Nucleus accumbens (tissue), 56 donors: ENCODE results near the gene CRK.
A peak's percentile ranks its signal among the peaks of the same experiment; 100 is the strongest.

ENCODE experiments used
- DNase-seq, 56 donors: peaks; one replicate each; lab custom pipeline; 2025; lab: John Stamatoyannopoulos, UW

CRK gene

DNA sequence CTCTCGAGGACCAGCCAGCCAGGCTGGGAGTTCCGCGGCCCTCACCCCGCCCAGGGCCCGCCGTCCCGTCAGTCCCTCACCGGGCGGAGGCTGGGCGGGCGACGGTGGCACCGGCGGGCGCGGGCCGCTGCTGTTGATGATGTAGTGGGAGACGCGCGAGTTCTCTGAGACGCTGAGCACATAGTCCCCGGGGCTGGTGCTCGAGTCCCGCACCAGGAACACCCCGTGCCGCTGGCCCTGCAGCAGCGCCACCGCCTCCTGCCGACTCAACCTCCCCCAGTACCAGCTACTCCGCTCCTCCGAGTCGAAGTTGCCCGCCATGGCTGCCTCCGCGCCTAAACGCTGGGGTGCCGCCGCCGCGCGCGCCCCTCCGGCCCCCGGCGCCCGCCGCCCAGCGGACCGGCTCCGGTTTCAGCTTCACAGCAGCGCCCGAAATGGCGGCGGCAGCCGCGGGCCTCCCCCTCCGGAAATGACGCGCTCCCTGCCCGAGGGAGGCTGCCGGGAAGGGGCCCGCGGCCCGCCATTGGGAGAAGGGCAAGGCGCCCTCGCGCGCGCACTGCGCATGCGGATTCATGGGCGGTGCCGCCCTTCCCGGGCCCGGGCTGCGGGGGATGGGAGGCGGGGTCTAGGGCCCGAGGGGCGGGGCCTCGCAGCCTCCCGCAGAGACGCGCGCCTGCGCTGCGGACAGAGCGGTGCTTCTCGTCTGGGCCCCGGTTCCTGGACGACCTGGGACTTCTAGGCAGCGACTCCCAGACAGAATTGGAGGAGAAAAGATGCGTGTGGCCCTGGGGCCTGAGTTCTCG, at the start of gene CRK:
CRK (minus strand) TSS at position 436 of the 803 bp plus-strand sequence; CDS start at position 321, 115 bp downstream.
- DNase-seq, result peak in 55 of 56 donors; percentile 59 to 99 (median 94)

GRCh38 chr17:1505586-1505985, 49.6 kb upstream of the CRK start:
- DNase-seq, result no peak

DNA sequence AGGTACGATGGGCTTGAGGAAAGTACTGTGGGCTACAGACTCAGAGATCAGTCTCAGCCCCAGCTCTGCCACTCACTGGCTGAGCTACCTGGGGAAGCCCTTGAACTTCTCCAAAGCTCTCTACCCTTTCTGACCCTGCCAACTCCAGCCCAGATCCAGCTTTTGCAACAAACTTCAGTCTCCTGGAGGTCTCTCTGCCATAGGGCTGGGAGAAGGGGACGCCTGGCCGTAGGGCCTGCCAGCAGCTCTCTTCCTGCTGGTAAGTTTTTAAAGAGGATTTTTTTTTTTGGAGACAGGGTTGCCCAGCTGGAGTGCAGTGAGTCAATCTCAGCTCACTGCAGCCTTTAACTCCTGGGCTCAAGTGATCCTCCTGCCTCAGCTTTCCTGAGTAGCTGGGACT, 48.8 kb upstream of the CRK start:
- no peak for DNase-seq

DNA sequence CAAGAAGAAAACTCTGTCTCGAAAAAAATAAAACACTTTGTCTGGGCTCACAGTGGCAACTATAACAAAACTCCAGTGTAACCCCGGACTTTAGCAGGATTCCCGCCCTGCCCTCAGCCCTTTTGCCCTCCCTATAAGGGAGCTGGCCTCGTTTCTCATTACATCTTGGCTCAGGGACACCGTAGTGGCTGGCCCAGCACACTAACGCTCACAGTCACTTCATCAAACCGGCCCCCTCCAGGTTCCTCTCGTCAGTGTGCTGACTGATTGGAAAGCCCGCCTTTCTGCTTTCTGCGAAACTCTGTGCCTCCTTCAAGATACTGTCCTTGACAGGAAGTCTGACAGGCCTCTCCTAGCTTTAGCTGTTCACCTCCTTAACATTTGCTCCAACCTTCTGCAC, 47.7 kb upstream of the CRK start:
- DNase-seq, result no peak

DNA sequence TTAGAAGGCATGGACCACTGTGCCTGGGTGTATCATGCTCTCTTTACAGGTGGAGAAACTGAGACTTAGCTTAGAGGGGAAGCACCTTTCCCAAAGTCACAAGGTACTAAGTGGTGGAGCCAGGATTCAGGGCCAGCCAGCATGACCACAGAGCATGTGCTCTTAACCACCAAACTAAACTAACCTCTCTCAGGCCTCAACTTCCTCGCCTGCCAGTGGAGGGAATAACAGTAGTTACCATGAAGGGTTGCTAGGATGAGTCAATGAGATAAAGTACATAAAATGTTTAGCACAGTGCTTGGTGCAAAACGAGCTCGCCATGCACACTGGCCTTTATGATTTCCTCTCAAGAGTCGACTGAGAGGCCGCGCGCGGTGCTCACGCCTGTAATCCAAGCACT, 42.8 kb upstream of the CRK start:
- DNase-seq, result no peak

- DNase-seq, result no peak
Measured at GRCh38 chr17:1498233-1498632, 42.2 kb upstream of the CRK start.

- no peak for DNase-seq
Measured at GRCh38 chr17:1497831-1498230, 41.8 kb upstream of the CRK start.

GRCh38 chr17:1496869-1497268, 40.8 kb upstream of the CRK start:
- no peak for DNase-seq

- peak in 1 of 56 donors; percentile 17 for DNase-seq
Measured at GRCh38 chr17:1495265-1495989, 39.4 kb upstream of the CRK start.

GRCh38 chr17:1494736-1495253, 38.8 kb upstream of the CRK start:
- no peak for DNase-seq

DNA sequence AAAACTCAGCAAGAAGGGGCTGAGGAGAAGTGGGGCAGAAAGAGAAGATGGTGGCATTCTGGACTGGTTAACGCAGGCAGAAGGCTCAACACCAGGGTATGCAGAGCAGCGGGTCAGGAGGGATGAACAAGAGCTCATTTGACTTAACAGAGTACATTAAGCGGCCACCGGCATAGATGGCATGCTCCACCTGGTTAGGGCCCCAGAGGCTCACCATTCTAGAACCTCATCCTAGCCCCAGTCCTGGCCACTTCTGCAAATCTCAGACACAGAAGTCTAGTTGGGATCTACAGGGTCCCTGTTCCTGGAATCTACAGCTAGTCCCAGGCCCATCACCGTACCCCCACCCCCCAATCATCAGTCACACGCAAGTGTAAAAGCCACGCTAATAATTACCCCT, 38.2 kb upstream of the CRK start:
- no peak for DNase-seq

- DNase-seq, result no peak
Measured at GRCh38 chr17:1493291-1493980, 37.4 kb upstream of the CRK start.

GRCh38 chr17:1492249-1493206, 36.5 kb upstream of the CRK start, which contains the start of gene MYO1C:
TSS of gene MYO1C (minus strand) at chr17:1492686. CDS start at chr17:1492487, 199 bp downstream.
- DNase-seq, result no peak

- peak in 12 of 56 donors; percentile 3 to 59 (median 20) for DNase-seq
Measured at GRCh38 chr17:1491443-1492248, 35.6 kb upstream of the CRK start.

GRCh38 chr17:1490643-1491442, 34.8 kb upstream of the CRK start:
- DNase-seq, result peak in 15 of 56 donors; percentile 6 to 49 (median 31)

- DNase-seq, result no peak
Measured at GRCh38 chr17:1488826-1489270, 32.8 kb upstream of the CRK start.

DNA sequence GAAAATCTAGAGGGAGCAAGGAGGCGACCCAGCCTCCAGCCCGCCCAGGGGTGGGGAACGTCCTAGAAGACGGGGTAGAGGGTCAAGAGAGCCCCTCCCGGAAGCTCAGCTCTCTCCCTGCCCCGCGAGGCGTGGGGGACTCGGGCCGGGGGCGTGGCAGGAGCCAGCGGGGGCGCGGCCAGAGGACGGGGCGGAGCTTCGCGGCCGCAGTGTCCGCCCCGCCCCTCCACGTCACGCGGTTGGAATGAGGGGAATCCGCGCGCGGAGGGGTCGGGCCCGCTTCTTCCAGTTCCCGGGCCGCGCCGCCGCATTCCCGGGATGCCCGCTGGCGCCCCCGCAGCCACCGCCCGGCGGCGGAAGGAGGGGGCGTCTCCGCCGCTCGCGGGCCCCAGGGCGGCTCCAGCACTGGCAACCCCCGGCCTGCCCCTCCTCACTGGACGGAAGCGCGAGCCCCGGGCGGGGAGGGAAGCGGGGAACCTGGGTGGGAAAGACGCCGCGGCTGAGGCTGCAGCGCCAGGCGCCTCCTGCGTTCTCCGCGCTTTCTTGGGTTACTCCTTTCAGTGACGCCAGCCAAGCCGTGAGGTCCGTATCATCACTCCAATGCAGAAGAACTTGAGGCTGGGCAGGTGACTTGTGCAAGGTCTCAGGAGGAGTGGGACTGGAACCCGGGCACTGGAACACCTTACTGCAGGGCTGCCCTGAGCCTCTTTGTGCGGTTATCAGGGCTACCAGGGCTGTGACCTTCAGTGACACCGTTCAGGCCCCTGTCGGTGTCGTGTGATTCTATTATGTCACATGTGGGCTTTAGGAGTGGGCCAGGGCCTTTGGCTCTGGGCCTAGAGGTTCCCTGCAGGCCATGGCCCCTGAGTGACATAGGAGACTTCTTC, 32.1 kb upstream of the CRK start:
- peak in 48 of 56 donors; percentile 29 to 85 (median 60) for DNase-seq
